ENCODE results near the gene OR51V1. TPM values are rescaled to one million over a fixed set of nuclear protein-coding genes. Genes with fewer than 3 reads are reported as not detected.

OR51V1 gene
- polyA plus RNA-seq, 2 of the 4 experiments (the other 2 are of a cell fraction) = not detected

DNA sequence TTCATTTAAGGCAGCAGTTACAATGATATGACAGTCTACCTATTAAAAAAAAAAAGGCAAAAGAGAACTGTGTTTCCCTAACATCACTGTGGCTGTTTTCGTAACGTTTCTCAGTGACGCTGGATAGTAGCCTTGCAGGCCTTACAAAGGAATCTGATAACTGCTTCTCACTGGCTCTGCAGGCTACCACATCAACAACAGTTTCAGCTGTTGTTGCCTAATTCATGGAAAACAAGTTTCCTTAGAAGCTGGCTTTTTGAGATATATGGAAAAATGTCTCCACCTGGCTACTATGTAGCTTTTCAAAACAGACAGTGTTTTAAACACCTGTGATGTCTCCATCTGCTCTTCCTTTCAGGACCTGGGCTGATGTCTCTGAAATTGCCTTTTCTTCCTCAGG, 3.8 kb downstream of the OR51V1 start:
- Histone ChIP-seq H3K4me3 (no peak overlapping the region), H3K9me3 (no peaks in the 10 kb centered on the region), H3K4me1 (no peaks in the 10 kb centered on the region), H3K27ac (no peak overlapping the region), H3K4me2 (no peak overlapping the region)
- CTCF ChIA-PET = interaction anchor here (1.2 kb wide), 1 partner anchor 8 kb away, joined by 4 read pairs; no protein-coding TSS in a partner anchor
- ATAC-seq = no peak
- FAIRE-seq = no peak
- POLR2A ChIA-PET = no interaction called here
- no peak for TF ChIP-seq GATA3 (IDR thresholded peaks at IDR 0.05; ENCODE audit: borderline replicate concordance)
- TF ChIP-seq RAD21 (conservative IDR thresholded peaks at IDR 0.05 in 1 of 2, IDR thresholded peaks at IDR 0.05 in 1 of 2) = no peak
- TF ChIP-seq POLR2AphosphoS2 (conservative IDR thresholded peaks at IDR 0.05; ENCODE audit: low read length) = no peak
- TF ChIP-seq, protein P1, sequence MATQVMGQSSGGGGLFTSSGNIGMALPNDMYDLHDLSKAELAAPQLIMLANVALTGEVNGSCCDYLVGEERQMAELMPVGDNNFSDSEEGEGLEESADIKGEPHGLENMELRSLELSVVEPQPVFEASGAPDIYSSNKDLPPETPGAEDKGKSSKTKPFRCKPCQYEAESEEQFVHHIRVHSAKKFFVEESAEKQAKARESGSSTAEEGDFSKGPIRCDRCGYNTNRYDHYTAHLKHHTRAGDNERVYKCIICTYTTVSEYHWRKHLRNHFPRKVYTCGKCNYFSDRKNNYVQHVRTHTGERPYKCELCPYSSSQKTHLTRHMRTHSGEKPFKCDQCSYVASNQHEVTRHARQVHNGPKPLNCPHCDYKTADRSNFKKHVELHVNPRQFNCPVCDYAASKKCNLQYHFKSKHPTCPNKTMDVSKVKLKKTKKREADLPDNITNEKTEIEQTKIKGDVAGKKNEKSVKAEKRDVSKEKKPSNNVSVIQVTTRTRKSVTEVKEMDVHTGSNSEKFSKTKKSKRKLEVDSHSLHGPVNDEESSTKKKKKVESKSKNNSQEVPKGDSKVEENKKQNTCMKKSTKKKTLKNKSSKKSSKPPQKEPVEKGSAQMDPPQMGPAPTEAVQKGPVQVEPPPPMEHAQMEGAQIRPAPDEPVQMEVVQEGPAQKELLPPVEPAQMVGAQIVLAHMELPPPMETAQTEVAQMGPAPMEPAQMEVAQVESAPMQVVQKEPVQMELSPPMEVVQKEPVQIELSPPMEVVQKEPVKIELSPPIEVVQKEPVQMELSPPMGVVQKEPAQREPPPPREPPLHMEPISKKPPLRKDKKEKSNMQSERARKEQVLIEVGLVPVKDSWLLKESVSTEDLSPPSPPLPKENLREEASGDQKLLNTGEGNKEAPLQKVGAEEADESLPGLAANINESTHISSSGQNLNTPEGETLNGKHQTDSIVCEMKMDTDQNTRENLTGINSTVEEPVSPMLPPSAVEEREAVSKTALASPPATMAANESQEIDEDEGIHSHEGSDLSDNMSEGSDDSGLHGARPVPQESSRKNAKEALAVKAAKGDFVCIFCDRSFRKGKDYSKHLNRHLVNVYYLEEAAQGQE (IDR thresholded peaks at IDR 0.05) = no peak
- TF ChIP-seq, protein P2, sequence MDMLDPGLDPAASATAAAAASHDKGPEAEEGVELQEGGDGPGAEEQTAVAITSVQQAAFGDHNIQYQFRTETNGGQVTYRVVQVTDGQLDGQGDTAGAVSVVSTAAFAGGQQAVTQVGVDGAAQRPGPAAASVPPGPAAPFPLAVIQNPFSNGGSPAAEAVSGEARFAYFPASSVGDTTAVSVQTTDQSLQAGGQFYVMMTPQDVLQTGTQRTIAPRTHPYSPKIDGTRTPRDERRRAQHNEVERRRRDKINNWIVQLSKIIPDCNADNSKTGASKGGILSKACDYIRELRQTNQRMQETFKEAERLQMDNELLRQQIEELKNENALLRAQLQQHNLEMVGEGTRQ (IDR thresholded peaks at IDR 0.05) = no peak
- no peak for TF ChIP-seq HEYL (CRISPR knock-in tag; IDR thresholded peaks at IDR 0.05)
- TF ChIP-seq RFX5 (IDR thresholded peaks at IDR 0.05) = no peak
- TF ChIP-seq ZFP36 (IDR thresholded peaks at IDR 0.05; ENCODE audit: borderline replicate concordance, partially characterized antibody) = no peak
- TF ChIP-seq FOSL2 (IDR thresholded peaks at IDR 0.05) = no peak
- TF ChIP-seq FOSL2 (CRISPR knock-in tag; IDR thresholded peaks at IDR 0.05) = no peak
- TF ChIP-seq, protein P3, sequence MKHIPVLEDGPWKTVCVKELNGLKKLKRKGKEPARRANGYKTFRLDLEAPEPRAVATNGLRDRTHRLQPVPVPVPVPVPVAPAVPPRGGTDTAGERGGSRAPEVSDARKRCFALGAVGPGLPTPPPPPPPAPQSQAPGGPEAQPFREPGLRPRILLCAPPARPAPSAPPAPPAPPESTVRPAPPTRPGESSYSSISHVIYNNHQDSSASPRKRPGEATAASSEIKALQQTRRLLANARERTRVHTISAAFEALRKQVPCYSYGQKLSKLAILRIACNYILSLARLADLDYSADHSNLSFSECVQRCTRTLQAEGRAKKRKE (CRISPR knock-in tag; IDR thresholded peaks at IDR 0.05; ENCODE audit: low read depth) = no peak
- no peak for TF ChIP-seq RCOR1 (IDR thresholded peaks at IDR 0.05; ENCODE audit: low read depth, low read length)
- no peak for TF ChIP-seq JUN (IDR thresholded peaks at IDR 0.05)
- TF ChIP-seq CEBPB (IDR thresholded peaks at IDR 0.05) = no peak
- no peak for TF ChIP-seq NFE2L2 (conservative IDR thresholded peaks at IDR 0.05; ENCODE audit: low read length)
- TF ChIP-seq MAFK (IDR thresholded peaks at IDR 0.05; ENCODE audit: partially characterized antibody) = no peak
- TF ChIP-seq NPAS2 (CRISPR knock-in tag; IDR thresholded peaks at IDR 0.05; ENCODE audit: borderline replicate concordance) = no peak
- TF ChIP-seq JUNB (IDR thresholded peaks at IDR 0.05) = no peak
- no peak for TF ChIP-seq RNF2 (IDR thresholded peaks at IDR 0.05; ENCODE audit: borderline replicate concordance, low read depth)
- WGBS (ENCODE audit: missing lambda C conversion rate) = 69% methylated on average over 3 of the region's 3 CpGs
- DNase-seq (ENCODE audit: low read depth in 1 of 2, low spot score in 1 of 2) = no peak

DNA sequence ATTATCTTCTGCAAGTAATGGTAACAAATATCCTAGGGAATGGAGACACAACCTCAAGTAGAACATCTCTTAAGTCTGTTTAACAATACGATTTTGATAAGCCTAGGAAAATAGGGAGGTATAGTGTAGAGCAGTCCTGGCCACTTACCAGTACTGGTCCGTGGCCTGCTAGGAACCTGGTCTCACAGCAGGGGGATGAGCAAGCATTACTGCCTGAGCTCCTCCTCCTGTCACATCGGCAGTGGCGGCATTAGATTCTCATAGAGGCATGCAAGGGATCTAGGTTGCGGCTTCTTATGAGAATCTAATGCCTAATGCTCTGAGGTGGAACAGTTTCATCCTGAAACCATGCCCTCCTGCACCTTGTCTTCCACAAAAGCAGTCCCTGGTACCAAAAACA, 4.4 kb downstream of the OR51V1 start:
- CTCF ChIA-PET = interaction anchor here (1.2 kb wide), 1 partner anchor 8 kb away, joined by 4 read pairs; no protein-coding TSS in a partner anchor
- DNase-seq (ENCODE audit: low read depth in 1 of 2, low spot score in 1 of 2) = no peak
- no peaks in the 10 kb centered on the region for H3K9me3 ChIP-seq
- no peak overlapping the region for H3K27ac ChIP-seq
- 21% methylated on average over 5 of the region's 5 CpGs for WGBS (ENCODE audit: missing lambda C conversion rate)
- no peak overlapping the region for H3K4me3 ChIP-seq
- H3K4me2 ChIP-seq = no peak overlapping the region
- POLR2A ChIA-PET = no interaction called here
- peak in 1 of 2 experiments; percentile 40; a peak in 3 of 6 replicates for ATAC-seq
- no peaks in the 10 kb centered on the region for H3K4me1 ChIP-seq
- FAIRE-seq = no peak
- TF ChIP-seq NFE2L2 (conservative IDR thresholded peaks at IDR 0.05; ENCODE audit: low read length) (no peak), MYC (IDR thresholded peaks at IDR 0.05; ENCODE audit: borderline replicate concordance, low read length) (no peak), KDM5A (IDR thresholded peaks at IDR 0.05) (no peak), MAZ (IDR thresholded peaks at IDR 0.05; ENCODE audit: borderline replicate concordance, low read depth, low read length) (no peak), PHF8 (IDR thresholded peaks at IDR 0.05; ENCODE audit: borderline replicate concordance, low read depth) (no peak), EHMT2 (IDR thresholded peaks at IDR 0.05; ENCODE audit: low read depth) (no peak), GATA3 (IDR thresholded peaks at IDR 0.05; ENCODE audit: borderline replicate concordance) (no peak), ZC3H11A (IDR thresholded peaks at IDR 0.05) (no peak), FOSL2 (IDR thresholded peaks at IDR 0.05) (no peak), FOSL2 (CRISPR knock-in tag; IDR thresholded peaks at IDR 0.05) (no peak), HOXB13 (CRISPR knock-in tag; IDR thresholded peaks at IDR 0.05; ENCODE audit: low read depth) (no peak)
- TF ChIP-seq, protein P4, sequence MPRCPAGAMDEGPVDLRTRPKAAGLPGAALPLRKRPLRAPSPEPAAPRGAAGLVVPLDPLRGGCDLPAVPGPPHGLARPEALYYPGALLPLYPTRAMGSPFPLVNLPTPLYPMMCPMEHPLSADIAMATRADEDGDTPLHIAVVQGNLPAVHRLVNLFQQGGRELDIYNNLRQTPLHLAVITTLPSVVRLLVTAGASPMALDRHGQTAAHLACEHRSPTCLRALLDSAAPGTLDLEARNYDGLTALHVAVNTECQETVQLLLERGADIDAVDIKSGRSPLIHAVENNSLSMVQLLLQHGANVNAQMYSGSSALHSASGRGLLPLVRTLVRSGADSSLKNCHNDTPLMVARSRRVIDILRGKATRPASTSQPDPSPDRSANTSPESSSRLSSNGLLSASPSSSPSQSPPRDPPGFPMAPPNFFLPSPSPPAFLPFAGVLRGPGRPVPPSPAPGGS (IDR thresholded peaks at IDR 0.05) = no peak
- TF ChIP-seq, protein P5, sequence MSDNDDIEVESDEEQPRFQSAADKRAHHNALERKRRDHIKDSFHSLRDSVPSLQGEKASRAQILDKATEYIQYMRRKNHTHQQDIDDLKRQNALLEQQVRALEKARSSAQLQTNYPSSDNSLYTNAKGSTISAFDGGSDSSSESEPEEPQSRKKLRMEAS (IDR thresholded peaks at IDR 0.05) = no peak
- TF ChIP-seq, protein P2 (IDR thresholded peaks at IDR 0.05) = no peak
- TF ChIP-seq, protein P6, sequence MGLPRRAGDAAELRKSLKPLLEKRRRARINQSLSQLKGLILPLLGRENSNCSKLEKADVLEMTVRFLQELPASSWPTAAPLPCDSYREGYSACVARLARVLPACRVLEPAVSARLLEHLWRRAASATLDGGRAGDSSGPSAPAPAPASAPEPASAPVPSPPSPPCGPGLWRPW (IDR thresholded peaks at IDR 0.05) = no peak
